Rectal smooth muscle tissue (tissue), 1 donor: Measurements from ENCODE around the gene CRYBG3.
"Not testable (repeated sequence)": the region's sequence is repeated elsewhere in the genome, so short reads cannot be mapped to it uniquely, and the experiment has no call there.

Experiments used
- H3K27ac ChIP-seq: one replicate; pipeline ENCODE4 v1.7.0; 2013; ENCODE audit warnings: low read depth, low read length, inconsistent platforms
- H3K27me3 ChIP-seq: one replicate; pipeline ENCODE4 v1.7.0; 2013; ENCODE audit warnings: low read length; ENCODE audit not compliant: control insufficient read depth, insufficient read depth
- H3K36me3 ChIP-seq: one replicate; pipeline ENCODE4 v1.7.0; 2013; ENCODE audit warnings: low read length; ENCODE audit not compliant: control insufficient read depth, insufficient read depth
- H3K4me1 ChIP-seq: one replicate; pipeline ENCODE4 v1.7.0; 2013; ENCODE audit warnings: low read length; ENCODE audit not compliant: control insufficient read depth, insufficient read depth
- H3K4me3 ChIP-seq: one replicate; pipeline ENCODE4 v1.7.0; 2013; ENCODE audit warnings: low read length
- H3K9ac ChIP-seq: one replicate; pipeline ENCODE4 v1.7.0; 2013; ENCODE audit warnings: low read length

Gene CRYBG3

DNA sequence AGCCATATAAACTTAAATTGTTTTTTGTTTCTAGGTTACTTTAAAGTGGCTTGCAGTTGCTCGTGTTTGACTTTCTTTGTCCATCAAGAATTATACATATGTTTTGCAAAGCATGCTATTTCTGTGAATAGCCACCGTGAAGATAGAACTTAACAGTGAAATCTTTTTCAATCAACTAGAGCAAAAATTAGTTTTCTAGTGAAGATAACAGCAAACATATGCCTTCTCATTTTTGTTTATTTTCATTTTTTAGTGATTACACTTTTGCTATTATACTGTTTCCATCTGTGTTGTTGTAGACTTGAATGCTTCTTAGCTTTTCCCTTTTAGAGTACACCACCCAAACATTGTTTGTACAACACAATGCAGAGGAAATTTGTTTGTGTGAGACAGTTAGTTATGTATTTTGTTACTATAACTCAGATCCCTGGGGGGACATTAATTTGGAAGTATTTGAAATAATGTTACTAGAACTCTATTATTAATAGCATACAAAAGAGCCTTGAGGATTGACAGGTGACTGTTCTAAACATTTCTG, 62.8 kb downstream of the CRYBG3 start:
- Histone ChIP-seq H3K36me3 (peaks cover 8% of the 10 kb centered on the region), H3K4me1 (peaks cover 3% of the 10 kb centered on the region), H3K27ac (no peak overlapping the region), H3K4me3 (no peak overlapping the region), H3K27me3 (no peaks in the 10 kb centered on the region), H3K9ac (no peak overlapping the region)

DNA sequence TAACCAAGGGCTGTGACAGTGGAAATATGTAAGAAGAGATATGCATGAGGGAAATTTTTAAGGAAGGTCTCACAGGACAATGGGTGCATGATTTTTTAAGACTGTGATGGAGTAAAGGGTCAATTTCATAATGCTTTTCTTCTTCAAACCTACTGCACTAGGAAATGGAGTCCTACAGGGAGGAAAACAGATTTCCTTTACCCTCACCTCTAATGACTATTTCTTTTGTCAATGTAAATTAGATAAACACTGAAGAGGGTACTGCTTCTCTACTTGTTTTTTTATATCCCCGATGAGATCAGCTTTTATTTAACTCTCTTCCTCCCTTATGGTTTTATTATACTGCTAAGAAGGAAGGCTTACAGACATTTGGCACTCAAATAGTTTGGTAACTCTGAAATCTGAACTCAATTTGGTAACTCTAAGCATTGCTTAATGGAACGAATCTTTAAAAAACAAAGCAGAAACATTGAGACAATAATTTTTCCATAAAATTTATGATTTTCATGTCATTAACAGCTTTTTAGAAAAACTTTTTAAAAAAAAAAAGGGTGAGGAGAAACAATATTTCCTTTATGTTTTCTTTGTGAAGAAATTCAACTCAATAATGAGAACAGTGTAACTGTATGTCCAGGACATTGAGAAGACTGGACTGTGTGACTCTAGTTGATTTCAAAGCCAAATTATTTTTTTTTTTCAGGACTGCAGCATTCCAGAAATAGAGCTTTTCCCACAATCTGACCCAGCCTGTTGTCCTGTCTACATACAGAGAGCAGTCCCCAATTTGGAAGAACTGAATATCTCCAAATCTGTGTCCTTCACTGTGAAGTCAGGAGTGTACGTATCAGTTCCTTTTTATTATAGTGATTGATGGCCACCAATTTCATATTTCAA, 64.4 kb downstream of the CRYBG3 start:
- Histone ChIP-seq H3K9ac (no peak overlapping the region), H3K4me3 (no peak overlapping the region), H3K4me1 (peaks cover 3% of the 10 kb centered on the region), H3K27ac (no peak overlapping the region), H3K27me3 (no peaks in the 10 kb centered on the region), H3K36me3 (peaks cover 10% of the 10 kb centered on the region)

DNA sequence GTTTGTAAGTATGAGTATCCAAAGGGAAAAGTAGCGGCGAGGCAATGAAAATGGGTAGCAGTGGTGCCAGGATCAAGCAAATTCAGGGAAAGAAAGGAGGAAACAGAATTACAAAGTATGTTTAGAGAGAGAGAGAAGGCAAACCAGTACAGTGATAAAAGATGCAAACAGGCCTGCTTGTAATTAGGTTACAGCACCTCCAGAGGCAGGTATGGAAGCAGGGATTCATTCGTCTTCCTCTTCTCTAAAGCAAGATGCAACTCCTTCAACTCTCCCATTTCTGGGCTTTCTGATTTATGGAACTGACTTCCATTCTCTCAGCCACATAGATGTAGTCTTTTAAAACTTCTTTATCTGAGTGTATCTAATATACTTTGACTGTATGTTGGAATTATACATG, 68.0 kb downstream of the CRYBG3 start:
- H3K36me3 ChIP-seq: peaks cover 10% of the 10 kb centered on the region
- no peaks in the 10 kb centered on the region for H3K4me1 ChIP-seq
- H3K4me3 ChIP-seq: no peak overlapping the region
- H3K27me3 ChIP-seq: no peaks in the 10 kb centered on the region
- no peak overlapping the region for H3K9ac ChIP-seq
- H3K27ac ChIP-seq: no peak overlapping the region

GRCh38 chr3:97892852-97893251, 71.0 kb downstream of the CRYBG3 start:
- Histone ChIP-seq H3K27me3 (no peaks in the 10 kb centered on the region), H3K4me3 (no peak overlapping the region), H3K9ac (no peak overlapping the region), H3K27ac (no peak overlapping the region), H3K36me3 (peaks cover 6% of the 10 kb centered on the region), H3K4me1 (no peaks in the 10 kb centered on the region)

GRCh38 chr3:97895216-97895615, 73.4 kb downstream of the CRYBG3 start:
- Histone ChIP-seq H3K36me3 (peaks cover 5% of the 10 kb centered on the region), H3K4me3 (no peak overlapping the region), H3K9ac (no peak overlapping the region), H3K27ac (no peak overlapping the region), H3K4me1 (no peaks in the 10 kb centered on the region), H3K27me3 (no peaks in the 10 kb centered on the region)

- H3K27ac ChIP-seq: no peak overlapping the region
- H3K27me3 ChIP-seq: no peaks in the 10 kb centered on the region
- peaks cover 5% of the 10 kb centered on the region for H3K36me3 ChIP-seq
Measured at GRCh38 chr3:97896129-97896528, 74.3 kb downstream of the CRYBG3 start.

DNA sequence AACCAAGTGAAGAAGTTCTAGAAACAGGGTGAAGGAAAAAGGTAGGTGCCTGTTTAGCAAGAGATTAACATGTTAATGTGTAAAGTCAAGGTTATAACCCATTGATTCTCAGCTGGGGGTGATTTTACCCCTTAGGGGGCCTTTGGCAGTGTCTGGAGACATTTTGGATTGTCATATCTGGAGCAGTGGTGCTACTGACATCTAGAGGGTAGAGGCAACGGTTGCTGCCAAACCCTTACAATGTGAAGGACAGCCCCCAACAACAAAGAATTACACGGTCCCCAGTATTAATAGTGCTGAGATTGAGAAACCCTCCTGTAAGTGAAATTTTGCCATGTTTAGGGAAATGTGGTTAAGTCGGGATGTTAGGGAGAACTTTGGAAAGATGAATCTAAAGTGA, 74.7 kb downstream of the CRYBG3 start:
- no peaks in the 10 kb centered on the region for H3K27me3 ChIP-seq
- H3K27ac ChIP-seq: no peak overlapping the region
- no peaks in the 10 kb centered on the region for H3K4me1 ChIP-seq
- H3K9ac ChIP-seq: no peak overlapping the region
- H3K4me3 ChIP-seq: no peak overlapping the region
- H3K36me3 ChIP-seq: peaks cover 5% of the 10 kb centered on the region

More at GRCh38 chr3:97896129-97896528, 74.3 kb downstream of the CRYBG3 start:
- Histone ChIP-seq H3K4me1 (no peaks in the 10 kb centered on the region), H3K4me3 (no peak overlapping the region), H3K9ac (no peak overlapping the region)

DNA sequence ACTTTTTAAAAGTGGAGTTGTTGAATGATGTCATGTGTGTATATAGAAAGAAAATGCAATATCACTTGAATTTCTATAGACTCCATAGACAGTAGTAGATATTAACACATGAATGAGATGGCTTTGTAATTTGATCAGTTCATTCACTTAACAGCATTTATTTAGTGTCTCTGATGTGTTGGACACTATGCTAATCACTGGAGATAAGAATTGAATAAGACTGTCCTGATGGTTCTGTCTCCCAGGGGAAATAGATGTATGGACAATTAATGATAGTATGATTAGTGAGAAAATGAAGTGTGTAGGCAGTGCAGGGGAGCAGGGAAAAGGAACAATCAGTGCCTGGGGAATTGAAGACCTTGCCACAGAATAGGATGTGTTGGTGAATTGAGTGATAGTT, 77.5 kb downstream of the CRYBG3 start:
- Histone ChIP-seq H3K36me3 (peaks cover 5% of the 10 kb centered on the region), H3K9ac (no peak overlapping the region), H3K27ac (no peak overlapping the region), H3K27me3 (no peaks in the 10 kb centered on the region), H3K4me3 (no peak overlapping the region), H3K4me1 (no peaks in the 10 kb centered on the region)

DNA sequence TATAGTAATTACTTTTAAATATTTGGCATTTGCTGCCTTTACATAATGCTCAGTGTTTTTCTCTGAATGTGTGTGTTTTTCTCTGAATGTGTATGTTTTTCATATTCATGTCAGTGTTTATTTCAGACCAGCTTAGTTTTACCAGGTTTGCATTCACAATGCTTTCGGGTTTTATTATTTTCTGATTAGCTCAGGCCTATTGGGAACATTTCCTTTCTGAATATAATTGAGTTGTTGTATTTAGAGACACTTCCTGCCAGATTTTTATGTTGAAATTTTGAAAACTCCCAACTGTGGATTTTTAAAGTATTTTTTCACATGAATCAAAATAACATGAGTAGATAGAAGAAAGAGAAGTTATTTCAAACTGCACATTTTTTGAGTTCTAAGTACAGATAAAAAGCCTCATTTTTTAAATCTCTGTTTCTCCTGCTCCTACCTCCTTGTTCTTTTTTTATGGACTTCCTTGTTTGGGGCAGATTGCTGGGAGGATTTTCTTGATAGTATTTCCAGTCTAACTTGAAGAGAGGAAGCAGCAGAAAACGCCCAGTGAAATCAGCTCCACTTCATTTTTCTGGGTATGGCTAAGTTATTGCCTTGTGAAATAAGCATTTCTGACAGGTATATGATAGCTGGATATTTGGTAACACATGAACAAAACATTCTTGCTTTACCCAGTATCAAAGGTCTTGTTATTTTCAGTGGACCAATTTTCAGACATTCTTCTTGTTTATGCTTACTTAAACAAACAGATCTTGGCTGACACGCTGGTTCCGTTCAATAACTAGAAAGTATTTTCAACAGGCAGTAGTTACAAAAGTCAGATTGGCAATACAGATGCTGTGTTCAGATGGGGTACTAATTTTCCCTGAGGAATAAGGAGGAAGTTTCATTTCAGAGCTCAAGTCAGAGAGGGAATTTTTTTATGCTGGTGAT, 79.8 kb downstream of the CRYBG3 start:
- H3K9ac ChIP-seq: no peak overlapping the region
- H3K4me1 ChIP-seq: no peaks in the 10 kb centered on the region
- H3K36me3 ChIP-seq: peaks cover 5% of the 10 kb centered on the region
- no peaks in the 10 kb centered on the region for H3K27me3 ChIP-seq
- H3K27ac ChIP-seq: no peak overlapping the region
- no peak overlapping the region for H3K4me3 ChIP-seq

GRCh38 chr3:97909830-97910229, 88.0 kb downstream of the CRYBG3 start:
- H3K27me3 ChIP-seq, H3K4me1 ChIP-seq, H3K27ac ChIP-seq, H3K4me3 ChIP-seq, H3K9ac ChIP-seq, H3K36me3 ChIP-seq: not testable (repeated sequence)

- not testable (repeated sequence) for H3K36me3 ChIP-seq, H3K4me1 ChIP-seq, H3K27me3 ChIP-seq, H3K9ac ChIP-seq, H3K4me3 ChIP-seq, H3K27ac ChIP-seq
Measured at GRCh38 chr3:97910236-97910831, 88.5 kb downstream of the CRYBG3 start.

GRCh38 chr3:97910931-97911351, 89.1 kb downstream of the CRYBG3 start:
- H3K4me3 ChIP-seq: no peak overlapping the region
- no peaks in the 10 kb centered on the region for H3K27me3 ChIP-seq
- peaks cover 4% of the 10 kb centered on the region for H3K4me1 ChIP-seq
- peaks cover 3% of the 10 kb centered on the region for H3K36me3 ChIP-seq
- H3K27ac ChIP-seq: no peak overlapping the region
- no peak overlapping the region for H3K9ac ChIP-seq
